Thoracic aorta (tissue), 2 donors: ENCODE data around the gene BARX2. TPM values are rescaled to one million over a fixed set of nuclear protein-coding genes. Genes with fewer than 3 reads are reported as not detected.

Source experiments
- ATAC-seq: fragments of 150-250 bp; one replicate; pipeline ENCODE4 v1.8.0; 2017; ENCODE audit warnings: low read depth; ENCODE audit not compliant: insufficient number of reproducible peaks, low FRiP score
- DNase-seq: peaks from one replicate; pipeline ENCODE4 v3.0.0-alpha.2; 2020; ENCODE audit warnings: low spot score
- H3K27ac ChIP-seq, 2 donors: fragments of 200-600 bp; sonication (generic); 1 replicate in 1 of 2; 2 replicates in 1 of 2; pipeline ENCODE4 v1.5.1; 2016; ENCODE audit warnings: mild to moderate bottlenecking in 2 of 2, moderate library complexity in 2 of 2
- H3K27me3 ChIP-seq: fragments of 200-600 bp; sonication (generic); replicated peaks from 2 replicates; pipeline ENCODE4 v1.6.0; 2016; ENCODE audit warnings: mild to moderate bottlenecking; ENCODE audit not compliant: insufficient read depth
- H3K36me3 ChIP-seq: fragments of 200-600 bp; sonication (generic); one replicate; pipeline ENCODE4 v1.5.1; 2016
- H3K4me1 ChIP-seq, 2 donors: fragments of 200-600 bp; sonication (generic); 1 replicate in 1 of 2; 2 replicates in 1 of 2; pipeline versions ENCODE4 v1.5.1 to v1.6.0; 2016; ENCODE audit warnings: low read depth in 2 of 2, mild to moderate bottlenecking in 1 of 2; ENCODE audit not compliant: control insufficient read depth in 1 of 2
- H3K4me3 ChIP-seq: fragments of 200-600 bp; sonication (generic); 2 replicates; pipeline ENCODE4 v1.5.1; 2016; ENCODE audit warnings: mild to moderate bottlenecking
- H3K9me3 ChIP-seq: fragments of 200-600 bp; sonication (generic); 2 replicates; pipeline ENCODE4 v1.5.1; 2016
- CTCF ChIP-seq: fragments of 200-600 bp; sonication (generic); IDR thresholded peaks from one replicate; pipeline ENCODE4 v1.5.1; 2019; ENCODE audit warnings: antibody characterized with exemption
- total RNA-seq, 2 donors: library from RNA; depleted of rRNA; stranded (reverse); fragments of >200 nt; gene quantifications; one replicate each; pipeline versions ENCODE4 v1.1.0 to v1.2.3, GENCODE V29; 2016

BARX2 gene
- total RNA-seq, 2 donors from 2014 or later: not detected

- DNase-seq (no peak), ATAC-seq (no peak)
- no peaks in the 10 kb centered on the region for H3K4me1 ChIP-seq
- H3K9me3 ChIP-seq: peaks cover 4% of the 10 kb centered on the region
- H3K4me3 ChIP-seq: no peak overlapping the region
- H3K27me3 ChIP-seq: no peaks in the 10 kb centered on the region
- TF ChIP-seq CTCF: no peak
- no peaks in the 10 kb centered on the region for H3K36me3 ChIP-seq
- H3K27ac ChIP-seq: no peak overlapping the region
These were observed 21.0 kb upstream of the BARX2 start for GRCh38 chr11:129354691-129355090.

GRCh38 chr11:129359748-129360147 is 15.9 kb upstream of the BARX2 start:
- no peak for TF ChIP-seq CTCF
- ATAC-seq (no peak), DNase-seq (no peak)
- Histone ChIP-seq H3K27ac (no peak overlapping the region), H3K27me3 (no peaks in the 10 kb centered on the region), H3K36me3 (no peaks in the 10 kb centered on the region), H3K9me3 (peaks cover 4% of the 10 kb centered on the region), H3K4me1 (no peaks in the 10 kb centered on the region), H3K4me3 (no peak overlapping the region)

GRCh38 chr11:129364143-129364654 is 11.4 kb upstream of the BARX2 start:
- DNase-seq: no peak
- ATAC-seq: no peak
- H3K9me3 ChIP-seq: peaks cover 4% of the 10 kb centered on the region
- no peaks in the 10 kb centered on the region for H3K4me1 ChIP-seq
- H3K27ac ChIP-seq: no peak overlapping the region
- H3K27me3 ChIP-seq: no peaks in the 10 kb centered on the region
- no peak overlapping the region for H3K4me3 ChIP-seq
- peak; percentile 66 for TF ChIP-seq CTCF
- no peaks in the 10 kb centered on the region for H3K36me3 ChIP-seq

GRCh38 chr11:129365816-129366215 is 9.8 kb upstream of the BARX2 start:
- no peak overlapping the region for H3K27ac ChIP-seq
- ATAC-seq (no peak), DNase-seq (no peak)
- H3K9me3 ChIP-seq: no peaks in the 10 kb centered on the region
- H3K4me1 ChIP-seq: no peaks in the 10 kb centered on the region
- no peaks in the 10 kb centered on the region for H3K36me3 ChIP-seq
- TF ChIP-seq CTCF: no peak
- peaks cover 4% of the 10 kb centered on the region for H3K27me3 ChIP-seq
- no peak overlapping the region for H3K4me3 ChIP-seq

GRCh38 chr11:129366737-129367597 is 8.7 kb upstream of the BARX2 start:
- Histone ChIP-seq H3K4me1 (no peaks in the 10 kb centered on the region), H3K36me3 (no peaks in the 10 kb centered on the region), H3K27me3 (peaks cover 4% of the 10 kb centered on the region), H3K4me3 (no peak overlapping the region), H3K27ac (no peak overlapping the region), H3K9me3 (no peaks in the 10 kb centered on the region)
- DNase-seq (no peak), ATAC-seq (no peak)
- TF ChIP-seq CTCF: no peak
